ENCODE data around the gene CACNA1B. TPM values are rescaled to one million over a fixed set of nuclear protein-coding genes. Genes with fewer than 3 reads are reported as not detected.

The CACNA1B gene
- total RNA-seq, 3 donors from 2014 or later = 0.12 to 1.7 (median 0.22) TPM

DNA sequence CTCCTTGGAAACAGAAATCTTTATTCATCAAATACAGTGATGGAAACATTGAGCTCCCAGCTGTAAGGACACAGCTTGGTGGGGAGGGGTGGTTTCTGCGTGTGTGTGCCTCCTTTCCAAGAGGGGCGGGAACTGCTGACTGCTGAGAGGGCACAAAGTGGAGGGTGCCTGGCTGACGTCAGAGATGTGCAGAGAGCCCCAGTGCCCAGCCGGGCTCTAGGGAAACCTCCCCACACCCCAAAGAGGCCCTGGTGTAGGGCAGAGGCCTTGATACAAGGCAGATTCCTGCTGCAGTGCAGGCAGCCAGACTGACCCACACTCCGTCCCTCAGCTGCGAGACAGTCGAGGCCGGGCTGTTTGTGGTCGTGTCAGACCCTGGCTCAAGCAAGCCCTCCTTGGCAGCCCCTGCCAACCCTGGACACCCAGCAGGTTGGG, 191.0 kb downstream of the CACNA1B start:
- Histone ChIP-seq H3K4me3 (no peak overlapping the region), H3K36me3 (ENCODE audit: low read depth) (no peaks in the 10 kb centered on the region), H3K4me1 (ENCODE audit: low read depth) (no peaks in the 10 kb centered on the region), H3K9me3 (no peaks in the 10 kb centered on the region)
- no peak for DNase-seq
- ATAC-seq = no peak
- intact Hi-C loops (cut with DNase I, micrococcal nuclease) = no loop called here
- TF ChIP-seq, protein P1, sequence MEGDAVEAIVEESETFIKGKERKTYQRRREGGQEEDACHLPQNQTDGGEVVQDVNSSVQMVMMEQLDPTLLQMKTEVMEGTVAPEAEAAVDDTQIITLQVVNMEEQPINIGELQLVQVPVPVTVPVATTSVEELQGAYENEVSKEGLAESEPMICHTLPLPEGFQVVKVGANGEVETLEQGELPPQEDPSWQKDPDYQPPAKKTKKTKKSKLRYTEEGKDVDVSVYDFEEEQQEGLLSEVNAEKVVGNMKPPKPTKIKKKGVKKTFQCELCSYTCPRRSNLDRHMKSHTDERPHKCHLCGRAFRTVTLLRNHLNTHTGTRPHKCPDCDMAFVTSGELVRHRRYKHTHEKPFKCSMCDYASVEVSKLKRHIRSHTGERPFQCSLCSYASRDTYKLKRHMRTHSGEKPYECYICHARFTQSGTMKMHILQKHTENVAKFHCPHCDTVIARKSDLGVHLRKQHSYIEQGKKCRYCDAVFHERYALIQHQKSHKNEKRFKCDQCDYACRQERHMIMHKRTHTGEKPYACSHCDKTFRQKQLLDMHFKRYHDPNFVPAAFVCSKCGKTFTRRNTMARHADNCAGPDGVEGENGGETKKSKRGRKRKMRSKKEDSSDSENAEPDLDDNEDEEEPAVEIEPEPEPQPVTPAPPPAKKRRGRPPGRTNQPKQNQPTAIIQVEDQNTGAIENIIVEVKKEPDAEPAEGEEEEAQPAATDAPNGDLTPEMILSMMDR (IDR thresholded peaks at IDR 0.05) = no peak

- Histone ChIP-seq H3K4me3 (no peak overlapping the region), H3K4me1 (ENCODE audit: low read depth) (no peaks in the 10 kb centered on the region), H3K36me3 (ENCODE audit: low read depth) (no peaks in the 10 kb centered on the region), H3K9me3 (no peaks in the 10 kb centered on the region)
- TF ChIP-seq, protein P1 (IDR thresholded peaks at IDR 0.05) = no peak
- ATAC-seq = no peak
- no peak for DNase-seq
- intact Hi-C loops (cut with DNase I, micrococcal nuclease) = no loop called here
Measured at GRCh38 chr9:138069731-138070456, 192.3 kb downstream of the CACNA1B start.

- Histone ChIP-seq H3K4me3 (no peak overlapping the region), H3K4me1 (ENCODE audit: low read depth) (no peaks in the 10 kb centered on the region), H3K36me3 (ENCODE audit: low read depth) (no peaks in the 10 kb centered on the region), H3K9me3 (no peaks in the 10 kb centered on the region)
- TF ChIP-seq, protein P1 (IDR thresholded peaks at IDR 0.05) = no peak
- DNase-seq (no peak), ATAC-seq (no peak)
- intact Hi-C loops (cut with DNase I, micrococcal nuclease) = no loop called here
Measured at GRCh38 chr9:138070815-138071214, 193.2 kb downstream of the CACNA1B start.

GRCh38 chr9:138071292-138071691, 193.7 kb downstream of the CACNA1B start:
- no peak for DNase-seq
- no peak for ATAC-seq
- Histone ChIP-seq H3K4me3 (no peak overlapping the region), H3K36me3 (ENCODE audit: low read depth) (no peaks in the 10 kb centered on the region), H3K4me1 (ENCODE audit: low read depth) (no peaks in the 10 kb centered on the region), H3K9me3 (no peaks in the 10 kb centered on the region)
- intact Hi-C loops (cut with DNase I, micrococcal nuclease) = no loop called here
- TF ChIP-seq, protein P1 (IDR thresholded peaks at IDR 0.05) = no peak

DNA sequence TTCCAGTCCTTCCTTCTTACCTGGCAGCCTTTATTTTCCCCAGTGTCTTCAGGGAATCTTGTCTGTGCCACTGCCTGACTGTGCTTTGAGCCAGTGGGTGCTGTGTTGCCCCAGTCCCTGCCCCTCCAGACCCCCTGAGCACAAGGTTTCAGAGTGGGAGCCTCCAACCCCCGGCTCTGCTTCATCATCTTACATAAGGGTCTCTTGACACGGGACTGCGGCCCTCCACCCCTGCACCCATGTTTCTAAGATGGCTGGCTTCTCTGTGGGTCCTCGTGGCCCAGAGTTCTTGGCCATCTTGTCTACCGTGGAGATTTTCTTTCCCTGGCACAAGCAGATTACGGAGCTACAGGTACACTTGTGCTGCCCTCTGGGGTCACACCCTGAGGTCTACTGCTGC, 194.1 kb downstream of the CACNA1B start:
- Histone ChIP-seq H3K36me3 (ENCODE audit: low read depth) (no peaks in the 10 kb centered on the region), H3K4me1 (ENCODE audit: low read depth) (no peaks in the 10 kb centered on the region), H3K9me3 (no peaks in the 10 kb centered on the region), H3K4me3 (no peak overlapping the region)
- no peak for ATAC-seq
- TF ChIP-seq, protein P1 (IDR thresholded peaks at IDR 0.05) = no peak
- DNase-seq = no peak
- intact Hi-C loops (cut with DNase I, micrococcal nuclease) = no loop called here

Measured in mucosa of descending colon (tissue), 3 donors.